GM21360 (cell line): ENCODE measurements around the gene ARL5C.
"Not testable (repeated sequence)": the region's sequence is repeated elsewhere in the genome, so short reads cannot be mapped to it uniquely, and the experiment has no call there.

Experiments used
- ATAC-seq: cut with Tn5 transposase; IDR thresholded peaks from one replicate; pipeline ENCODE4 v1.9.1; 2021; ENCODE audit warnings: mild to moderate bottlenecking, moderate library complexity; ENCODE audit not compliant: unreplicated experiment

Gene ARL5C

GRCh38 chr17:39168503-39168902, 2.5 kb upstream of the ARL5C start:
- ATAC-seq: not testable (repeated sequence)

GRCh38 chr17:39167476-39167875, 1.5 kb upstream of the ARL5C start:
- ATAC-seq: no peak

- no peak for ATAC-seq
Measured at GRCh38 chr17:39166437-39167335, 725 bp upstream of the ARL5C start.

GRCh38 chr17:39165178-39165840, 652 bp downstream of the ARL5C start:
- no peak for ATAC-seq

- ATAC-seq: no peak
Measured at GRCh38 chr17:39164675-39165143, 1.3 kb downstream of the ARL5C start.

- no peak for ATAC-seq
Measured at GRCh38 chr17:39161962-39162361, 4.0 kb downstream of the ARL5C start.

- ATAC-seq: no peak
Measured at GRCh38 chr17:39158623-39159022, 7.3 kb downstream of the ARL5C start.

- ATAC-seq: no peak
Measured at GRCh38 chr17:39156491-39156890, 9.5 kb downstream of the ARL5C start.

- no peak for ATAC-seq
Measured at GRCh38 chr17:39155654-39156053, 10.3 kb downstream of the ARL5C start.

GRCh38 chr17:39153599-39154051, 12.3 kb downstream of the ARL5C start:
- ATAC-seq: peak; percentile 40

- ATAC-seq: no peak
Measured at GRCh38 chr17:39151943-39152818, 13.8 kb downstream of the ARL5C start.

GRCh38 chr17:39151150-39151942, 14.6 kb downstream of the ARL5C start, which contains the start of gene PLXDC1:
TSS of gene PLXDC1 (minus strand) at chr17:39151637. CDS start at chr17:39151437, 200 bp downstream.
- no peak for ATAC-seq

GRCh38 chr17:39150795-39151149, 15.2 kb downstream of the ARL5C start:
- ATAC-seq: no peak

- ATAC-seq: no peak
Measured at GRCh38 chr17:39150104-39150634, 15.8 kb downstream of the ARL5C start.

GRCh38 chr17:39147221-39148185, 18.5 kb downstream of the ARL5C start:
- ATAC-seq: no peak

- ATAC-seq: no peak
Measured at GRCh38 chr17:39146273-39146672, 19.7 kb downstream of the ARL5C start.

GRCh38 chr17:39145143-39145542, 20.8 kb downstream of the ARL5C start:
- no peak for ATAC-seq

GRCh38 chr17:39144416-39144840, 21.5 kb downstream of the ARL5C start:
- no peak for ATAC-seq
